WI38 (cell line): ENCODE measurements around the gene FOXL3.

Experiments used
- H3K4me3 ChIP-seq: 2 replicates; pipeline ENCODE4 v1.5.1; 2011; ENCODE audit warnings: low read depth, mild to moderate bottlenecking, control low read depth, low read length
- TF ChIP-seq, protein P1 (sequence below): IDR thresholded peaks from 2 replicates; pipeline ENCODE4 v1.5.1; 2012; ENCODE audit warnings: low read depth, mild to moderate bottlenecking, control low read depth, low read length

FOXL3 gene

DNA sequence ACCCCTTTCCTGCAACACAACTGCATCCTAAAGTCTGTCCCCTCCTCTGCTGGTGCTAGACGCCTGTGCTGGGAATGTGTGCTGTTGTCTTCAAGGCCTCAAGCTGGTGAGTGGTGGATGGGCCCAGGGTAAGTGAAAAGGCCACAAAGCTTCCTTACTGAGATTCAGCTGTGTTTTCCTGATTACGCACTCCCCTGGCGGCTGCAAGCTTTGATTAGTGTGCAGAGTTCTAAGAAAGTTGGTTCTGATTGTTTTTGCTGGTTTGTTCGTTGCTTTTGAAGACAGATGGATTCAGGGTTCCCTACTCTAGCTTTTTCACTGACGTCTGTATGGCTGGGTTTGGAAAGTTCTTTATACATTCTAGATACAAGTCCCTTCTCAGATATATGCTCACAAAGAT lies 11.9 kb upstream of the FOXL3 start:
- TF ChIP-seq, protein P1, sequence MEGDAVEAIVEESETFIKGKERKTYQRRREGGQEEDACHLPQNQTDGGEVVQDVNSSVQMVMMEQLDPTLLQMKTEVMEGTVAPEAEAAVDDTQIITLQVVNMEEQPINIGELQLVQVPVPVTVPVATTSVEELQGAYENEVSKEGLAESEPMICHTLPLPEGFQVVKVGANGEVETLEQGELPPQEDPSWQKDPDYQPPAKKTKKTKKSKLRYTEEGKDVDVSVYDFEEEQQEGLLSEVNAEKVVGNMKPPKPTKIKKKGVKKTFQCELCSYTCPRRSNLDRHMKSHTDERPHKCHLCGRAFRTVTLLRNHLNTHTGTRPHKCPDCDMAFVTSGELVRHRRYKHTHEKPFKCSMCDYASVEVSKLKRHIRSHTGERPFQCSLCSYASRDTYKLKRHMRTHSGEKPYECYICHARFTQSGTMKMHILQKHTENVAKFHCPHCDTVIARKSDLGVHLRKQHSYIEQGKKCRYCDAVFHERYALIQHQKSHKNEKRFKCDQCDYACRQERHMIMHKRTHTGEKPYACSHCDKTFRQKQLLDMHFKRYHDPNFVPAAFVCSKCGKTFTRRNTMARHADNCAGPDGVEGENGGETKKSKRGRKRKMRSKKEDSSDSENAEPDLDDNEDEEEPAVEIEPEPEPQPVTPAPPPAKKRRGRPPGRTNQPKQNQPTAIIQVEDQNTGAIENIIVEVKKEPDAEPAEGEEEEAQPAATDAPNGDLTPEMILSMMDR: no peak
- no peak overlapping the region for H3K4me3 ChIP-seq

DNA sequence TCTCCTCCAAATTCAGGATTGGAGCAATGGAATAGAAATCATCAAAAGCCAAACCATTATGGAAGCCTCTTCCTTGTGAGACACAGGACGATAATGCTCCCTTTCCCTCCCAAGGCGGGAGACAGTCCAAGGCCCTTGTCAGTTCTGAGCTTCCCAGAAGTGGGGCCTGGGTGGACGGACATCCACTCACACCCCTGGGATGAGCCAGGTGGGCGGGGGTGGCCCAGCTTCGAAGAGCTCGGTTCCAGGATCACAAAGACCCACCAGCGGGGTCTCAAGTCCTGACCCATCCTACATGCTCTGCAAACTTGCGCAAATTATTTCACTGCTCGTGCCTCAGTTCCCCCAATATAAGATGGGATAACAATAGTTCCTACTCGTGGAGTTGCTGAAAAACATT lies 10.1 kb upstream of the FOXL3 start:
- TF ChIP-seq, protein P1: no peak
- H3K4me3 ChIP-seq: no peak overlapping the region

DNA sequence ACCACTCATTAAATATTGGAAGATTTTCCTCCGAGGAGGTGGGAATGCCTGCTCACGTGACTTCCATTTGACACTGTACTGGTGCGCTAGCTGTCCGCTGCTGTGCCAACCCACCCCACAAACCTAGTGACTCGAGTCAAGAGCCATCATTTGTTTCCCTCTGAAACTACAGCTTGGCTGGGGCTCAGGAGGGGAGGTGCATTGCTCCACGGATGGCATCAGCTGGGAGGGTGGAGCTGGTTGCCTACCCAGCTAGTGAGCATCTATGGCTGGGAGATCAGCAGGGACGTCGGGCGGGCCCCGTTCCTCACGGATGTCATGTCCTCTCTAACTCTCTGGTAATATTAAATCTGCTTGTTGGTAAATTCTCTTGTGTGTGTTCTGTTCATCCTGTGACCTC lies 9.5 kb upstream of the FOXL3 start:
- no peak overlapping the region for H3K4me3 ChIP-seq
- TF ChIP-seq, protein P1: no peak

DNA sequence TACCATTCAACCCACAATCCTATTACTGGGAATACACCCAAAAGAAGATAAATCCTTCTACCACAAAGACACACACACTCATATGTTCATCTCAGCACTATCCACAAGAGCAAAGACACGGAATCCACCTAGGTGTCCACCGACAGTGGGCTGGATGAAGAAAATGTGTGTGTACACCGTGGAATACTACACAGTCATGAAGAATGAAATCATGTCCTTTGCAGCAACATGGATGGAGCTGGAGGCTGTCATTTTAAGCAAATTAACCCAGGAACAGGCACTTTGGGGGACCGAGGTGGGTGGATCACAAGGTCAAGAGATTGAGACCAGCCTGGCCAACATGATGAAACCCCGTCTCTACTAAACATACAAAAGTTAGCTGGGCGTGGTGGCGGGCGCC lies 8.3 kb upstream of the FOXL3 start:
- TF ChIP-seq, protein P1: no peak
- no peak overlapping the region for H3K4me3 ChIP-seq

DNA sequence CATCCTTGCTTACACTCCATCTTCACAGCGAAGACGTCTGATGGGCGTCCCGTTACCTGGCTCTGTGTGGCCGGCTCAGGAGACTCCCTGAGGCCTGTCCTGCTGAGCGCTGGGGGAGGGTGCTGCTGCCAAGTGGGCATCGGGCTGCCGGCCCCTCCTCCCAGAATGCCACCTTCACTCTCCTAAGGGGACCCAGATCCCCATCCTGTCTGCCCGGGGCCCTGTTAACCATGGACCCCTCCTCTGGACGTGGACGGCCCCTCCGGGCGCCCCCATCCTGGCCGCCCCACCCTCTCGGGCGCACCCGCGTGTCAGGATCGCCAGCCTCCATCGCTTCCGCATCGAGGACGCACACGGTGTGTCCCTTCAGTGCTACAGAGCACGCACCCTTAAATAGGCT lies 7.3 kb upstream of the FOXL3 start:
- TF ChIP-seq, protein P1: no peak
- H3K4me3 ChIP-seq: no peak overlapping the region

DNA sequence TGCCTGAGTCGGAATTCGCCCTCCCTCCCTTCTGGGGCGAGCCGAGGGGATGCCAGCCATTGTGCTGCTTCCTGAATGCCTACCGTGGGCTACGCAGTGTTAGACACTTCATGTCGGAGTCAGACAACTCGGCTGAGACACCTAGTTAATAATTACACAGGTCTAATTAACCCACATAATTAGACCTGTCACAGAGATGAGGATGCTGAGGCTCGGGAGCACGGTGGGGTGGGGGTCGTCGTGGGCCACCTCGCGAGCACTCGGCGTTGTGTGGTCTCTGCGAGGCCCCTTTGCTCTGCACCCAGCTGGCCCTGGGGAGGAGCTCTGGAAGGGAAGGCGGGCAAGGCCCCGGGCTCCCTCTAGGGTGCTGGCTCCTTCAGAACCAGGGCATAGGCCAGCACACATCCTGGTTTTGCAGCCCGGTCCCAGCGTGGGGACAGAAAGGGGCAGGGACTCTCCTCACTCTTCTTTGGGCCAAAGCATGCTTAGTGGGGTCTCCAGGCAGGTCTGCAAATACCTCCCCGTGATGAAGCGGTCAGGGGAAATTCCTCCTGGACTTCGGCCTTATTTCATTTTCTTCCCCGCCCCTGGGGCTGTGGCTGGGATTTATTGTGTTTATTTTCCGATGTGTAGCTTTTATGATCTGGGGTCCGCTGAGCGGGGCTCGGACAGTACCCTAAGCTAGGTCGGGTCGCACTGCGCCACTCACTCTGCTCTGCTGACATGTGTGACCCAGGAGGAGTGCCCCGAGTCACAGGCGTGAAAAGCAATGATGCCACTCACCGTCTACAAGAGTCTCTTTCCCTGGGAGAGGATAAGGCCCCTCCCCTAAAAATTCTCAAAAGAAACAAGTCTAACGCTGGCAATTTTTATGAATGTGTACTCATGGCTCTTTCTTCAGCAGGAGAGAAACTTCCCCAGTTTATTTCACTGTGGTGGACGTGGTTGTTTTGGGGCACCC lies 4.9 kb upstream of the FOXL3 start:
- TF ChIP-seq, protein P1: no peak
- no peak overlapping the region for H3K4me3 ChIP-seq

DNA sequence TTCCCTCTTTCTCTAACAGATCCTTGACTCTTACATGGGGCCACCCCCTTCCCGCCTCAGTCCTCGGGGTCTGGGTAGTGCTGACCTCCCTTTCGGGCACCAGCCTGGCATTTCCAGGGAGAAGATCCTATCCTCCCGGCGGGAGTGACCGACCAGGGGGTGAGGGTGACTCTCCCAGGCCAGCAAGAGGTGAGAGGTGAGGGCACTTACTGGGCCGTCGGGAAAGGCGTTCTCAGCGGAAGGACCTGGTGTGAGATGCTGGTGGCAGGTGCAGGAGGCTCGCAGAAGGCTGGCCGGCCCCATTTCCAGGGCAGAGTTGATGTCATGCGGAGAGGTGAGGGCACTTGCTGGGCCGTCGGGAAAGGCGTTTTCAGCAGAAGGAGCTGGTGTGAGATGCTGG lies 4.2 kb upstream of the FOXL3 start:
- H3K4me3 ChIP-seq: no peak overlapping the region
- TF ChIP-seq, protein P1: no peak
